Neural progenitor cell (in vitro differentiated cells): ENCODE data around the gene PTPN2. TPM values are rescaled to one million over a fixed set of nuclear protein-coding genes. Genes with fewer than 3 reads are reported as not detected.

Source experiments
- DNase-seq: peaks from one replicate; pipeline ENCODE4 v3.0.0-alpha.2; 2016; ENCODE audit warnings: low spot score
- H2AFZ ChIP-seq: fragments of 200-600 bp; sonication (generic); replicated peaks from 2 replicates; pipeline ENCODE4 v1.6.1; 2016; ENCODE audit warnings: antibody characterized with exemption
- H3F3A ChIP-seq: fragments of 200-600 bp; sonication (generic); 2 replicates; pipeline ENCODE4 v1.6.1; 2016; ENCODE audit warnings: antibody characterized with exemption, low read depth
- H3K27ac ChIP-seq: fragments of 200-600 bp; sonication (generic); 2 replicates; pipeline ENCODE4 v1.5.1; 2016; ENCODE audit warnings: mild to moderate bottlenecking
- H3K27me3 ChIP-seq: fragments of 200-600 bp; sonication (generic); 2 replicates; pipeline ENCODE4 v1.6.1; 2016; ENCODE audit warnings: mild to moderate bottlenecking, moderate library complexity
- H3K36me3 ChIP-seq: fragments of 200-600 bp; sonication (generic); 2 replicates; pipeline ENCODE4 v1.5.1; 2016
- H3K4me1 ChIP-seq: fragments of 200-600 bp; sonication (generic); 2 replicates; pipeline ENCODE4 v1.6.1; 2016; ENCODE audit warnings: mixed run types
- H3K4me2 ChIP-seq: fragments of 200-600 bp; sonication (generic); 2 replicates; pipeline ENCODE4 v1.6.1; 2016
- H3K4me3 ChIP-seq: fragments of 200-600 bp; sonication (generic); 2 replicates; pipeline ENCODE4 v1.5.1; 2016
- H3K79me2 ChIP-seq: fragments of 200-600 bp; sonication (generic); 2 replicates; pipeline ENCODE4 v1.6.1; 2016; ENCODE audit warnings: low read depth
- H3K9ac ChIP-seq: fragments of 200-600 bp; sonication (generic); 2 replicates; pipeline ENCODE4 v1.6.1; 2016
- H3K9me3 ChIP-seq: fragments of 200-600 bp; sonication (generic); 2 replicates; pipeline ENCODE4 v1.5.1; 2016; ENCODE audit warnings: low read depth
- H4K20me1 ChIP-seq: fragments of 200-600 bp; sonication (generic); 2 replicates; pipeline ENCODE4 v1.6.1; 2016; ENCODE audit warnings: low read depth
- H3K27ac Mint-ChIP-seq: 3 replicates; pipeline ENCODE4 v1.8.0; 2021; ENCODE audit warnings: mixed read lengths
- H3K27me3 Mint-ChIP-seq: 2 replicates; pipeline ENCODE4 v1.8.0; 2022; ENCODE audit warnings: low read depth, mild to moderate bottlenecking, inconsistent platforms, moderate library complexity, mixed read lengths; ENCODE audit not compliant: insufficient read depth
- H3K36me3 Mint-ChIP-seq: 3 replicates; pipeline ENCODE4 v1.8.0; 2021; ENCODE audit warnings: mixed read lengths
- H3K4me1 Mint-ChIP-seq: 3 replicates; pipeline ENCODE4 v1.8.0; 2021; ENCODE audit warnings: mixed read lengths
- H3K4me3 Mint-ChIP-seq: 3 replicates; pipeline ENCODE4 v1.8.0; 2021; ENCODE audit warnings: mild to moderate bottlenecking, moderate library complexity, mixed read lengths
- H3K9me3 Mint-ChIP-seq: 3 replicates; pipeline ENCODE4 v1.8.0; 2020; ENCODE audit warnings: mixed read lengths
- EZH2 ChIP-seq: fragments of 200-600 bp; sonication (generic); IDR thresholded peaks from 2 replicates; pipeline ENCODE4 v1.6.1; 2017; ENCODE audit warnings: antibody characterized with exemption, mild to moderate bottlenecking, moderate library complexity
- EZH2phosphoT487 ChIP-seq: fragments of 200-600 bp; sonication (generic); IDR thresholded peaks from 2 replicates; pipeline ENCODE4 v1.6.1; 2017; ENCODE audit warnings: antibody characterized with exemption
- total RNA-seq: library from RNA; depleted of rRNA; stranded (reverse); fragments of >200 nt; gene quantifications from 2 replicates; pipeline ENCODE4 v1.2.3, GENCODE V29; 2015; ENCODE audit warnings: low replicate concordance
- TF ChIP-seq, protein P1 (sequence below): fragments of 200-600 bp; sonication (generic); IDR thresholded peaks from 2 replicates; pipeline ENCODE4 v1.5.1; 2017; ENCODE audit warnings: antibody characterized with exemption, mild to moderate bottlenecking

PTPN2 gene
- total RNA-seq, 1 donor from 2014 or later = 57.9 TPM

GRCh38 chr18:12930376-12930775 is 46.3 kb upstream of the PTPN2 start:
- Histone ChIP-seq H3K4me3 (no peak overlapping the region), H3K36me3 (no peaks in the 10 kb centered on the region), H3K79me2 (no peaks in the 10 kb centered on the region), H3K27ac (no peak overlapping the region), H3K27me3 (peaks cover 14% of the 10 kb centered on the region), H3K4me1 (peaks cover 10% of the 10 kb centered on the region), H3K9ac (no peak overlapping the region), H4K20me1 (no peaks in the 10 kb centered on the region), H2AFZ (no peak overlapping the region), H3K9me3 (no peaks in the 10 kb centered on the region), H3K4me2 (no peak overlapping the region), H3F3A (peaks cover 8% of the 10 kb centered on the region)
- Mint-ChIP-seq H3K27ac (no peak overlapping the region), H3K36me3 (no peaks in the 10 kb centered on the region), H3K4me3 (no peak overlapping the region), H3K27me3 (peaks cover 2% of the 10 kb centered on the region), H3K4me1 (peaks cover 7% of the 10 kb centered on the region), H3K9me3 (no peaks in the 10 kb centered on the region)
- no peak for DNase-seq
- TF ChIP-seq, protein P1, sequence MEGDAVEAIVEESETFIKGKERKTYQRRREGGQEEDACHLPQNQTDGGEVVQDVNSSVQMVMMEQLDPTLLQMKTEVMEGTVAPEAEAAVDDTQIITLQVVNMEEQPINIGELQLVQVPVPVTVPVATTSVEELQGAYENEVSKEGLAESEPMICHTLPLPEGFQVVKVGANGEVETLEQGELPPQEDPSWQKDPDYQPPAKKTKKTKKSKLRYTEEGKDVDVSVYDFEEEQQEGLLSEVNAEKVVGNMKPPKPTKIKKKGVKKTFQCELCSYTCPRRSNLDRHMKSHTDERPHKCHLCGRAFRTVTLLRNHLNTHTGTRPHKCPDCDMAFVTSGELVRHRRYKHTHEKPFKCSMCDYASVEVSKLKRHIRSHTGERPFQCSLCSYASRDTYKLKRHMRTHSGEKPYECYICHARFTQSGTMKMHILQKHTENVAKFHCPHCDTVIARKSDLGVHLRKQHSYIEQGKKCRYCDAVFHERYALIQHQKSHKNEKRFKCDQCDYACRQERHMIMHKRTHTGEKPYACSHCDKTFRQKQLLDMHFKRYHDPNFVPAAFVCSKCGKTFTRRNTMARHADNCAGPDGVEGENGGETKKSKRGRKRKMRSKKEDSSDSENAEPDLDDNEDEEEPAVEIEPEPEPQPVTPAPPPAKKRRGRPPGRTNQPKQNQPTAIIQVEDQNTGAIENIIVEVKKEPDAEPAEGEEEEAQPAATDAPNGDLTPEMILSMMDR = no peak
- TF ChIP-seq EZH2phosphoT487 = no peak
- TF ChIP-seq EZH2 = no peak

DNA sequence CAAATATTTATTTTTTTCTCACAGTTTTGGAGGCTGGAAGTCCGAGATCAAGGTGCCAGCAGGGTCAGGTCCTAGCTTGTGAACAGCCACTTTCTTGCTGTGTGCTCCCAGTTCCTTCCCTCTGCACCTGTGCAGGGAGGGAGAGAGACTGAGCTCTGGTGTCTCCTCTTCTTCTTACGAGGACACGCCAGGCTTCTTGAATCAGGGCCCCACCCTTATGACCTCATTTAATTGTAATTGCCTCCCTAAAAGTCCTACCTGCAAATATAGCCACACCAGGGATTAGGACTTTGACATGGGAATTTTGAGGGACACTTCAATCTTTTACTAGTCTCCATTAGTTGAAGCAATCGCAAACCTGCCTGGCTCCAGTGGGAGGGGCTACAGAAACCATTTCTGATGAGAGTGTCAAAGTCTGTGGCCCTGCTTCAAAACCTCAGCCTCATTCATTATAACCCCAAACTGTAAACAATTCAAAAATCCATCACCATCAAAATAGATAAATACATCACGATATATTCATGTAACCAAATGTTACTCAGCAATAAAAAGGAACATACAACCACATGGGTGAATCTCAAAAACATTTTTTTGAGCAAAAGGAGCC is 45.5 kb upstream of the PTPN2 start:
- H3K27me3 ChIP-seq = peaks cover 8% of the 10 kb centered on the region

GRCh38 chr18:12928641-12929040 is 44.6 kb upstream of the PTPN2 start:
- Mint-ChIP-seq H3K27ac (no peak overlapping the region), H3K36me3 (no peaks in the 10 kb centered on the region), H3K9me3 (no peaks in the 10 kb centered on the region), H3K27me3 (peaks cover 3% of the 10 kb centered on the region), H3K4me3 (no peak overlapping the region), H3K4me1 (peaks cover 4% of the 10 kb centered on the region)
- Histone ChIP-seq H3K27ac (no peak overlapping the region), H3K4me1 (peaks cover 8% of the 10 kb centered on the region), H3K4me3 (no peak overlapping the region), H3K9ac (no peak overlapping the region), H3K9me3 (no peaks in the 10 kb centered on the region), H3F3A (peaks cover 4% of the 10 kb centered on the region), H3K27me3 (peaks cover 8% of the 10 kb centered on the region), H4K20me1 (no peaks in the 10 kb centered on the region), H3K36me3 (no peaks in the 10 kb centered on the region), H3K79me2 (no peaks in the 10 kb centered on the region), H3K4me2 (no peak overlapping the region), H2AFZ (no peak overlapping the region)
- TF ChIP-seq, protein P1 = no peak
- TF ChIP-seq EZH2 (no peak), EZH2phosphoT487 (no peak)
- DNase-seq = no peak

More for the DNA sequence above, 45.5 kb upstream of the PTPN2 start:
- no peak overlapping the region for H3K4me2 ChIP-seq
- H3K4me3 Mint-ChIP-seq = no peak overlapping the region
- peaks cover 6% of the 10 kb centered on the region for H3K4me1 Mint-ChIP-seq
- no peak for DNase-seq
- no peaks in the 10 kb centered on the region for H3K9me3 Mint-ChIP-seq
- no peak overlapping the region for H3K9ac ChIP-seq
- H3K4me3 ChIP-seq = no peak overlapping the region
- H3K36me3 Mint-ChIP-seq = no peaks in the 10 kb centered on the region
- no peaks in the 10 kb centered on the region for H3K79me2 ChIP-seq
- no peak overlapping the region for H2AFZ ChIP-seq
- TF ChIP-seq, protein P1 = no peak
- TF ChIP-seq EZH2phosphoT487 (no peak), EZH2 (no peak)
- no peaks in the 10 kb centered on the region for H4K20me1 ChIP-seq
- H3K36me3 ChIP-seq = no peaks in the 10 kb centered on the region
- no peak overlapping the region for H3K27ac ChIP-seq
- H3K27ac Mint-ChIP-seq = peak overlapping the region; percentile 40
- H3K4me1 ChIP-seq = peaks cover 10% of the 10 kb centered on the region
- H3F3A ChIP-seq = peaks cover 8% of the 10 kb centered on the region
- H3K27me3 Mint-ChIP-seq = peaks cover 3% of the 10 kb centered on the region
- no peaks in the 10 kb centered on the region for H3K9me3 ChIP-seq
